Measurements from ENCODE around the gene OR2T34.
"Not testable (repeated sequence)": the region's sequence is repeated elsewhere in the genome, so short reads cannot be mapped to it uniquely, and the experiment has no call there.

OR2T34 gene

DNA sequence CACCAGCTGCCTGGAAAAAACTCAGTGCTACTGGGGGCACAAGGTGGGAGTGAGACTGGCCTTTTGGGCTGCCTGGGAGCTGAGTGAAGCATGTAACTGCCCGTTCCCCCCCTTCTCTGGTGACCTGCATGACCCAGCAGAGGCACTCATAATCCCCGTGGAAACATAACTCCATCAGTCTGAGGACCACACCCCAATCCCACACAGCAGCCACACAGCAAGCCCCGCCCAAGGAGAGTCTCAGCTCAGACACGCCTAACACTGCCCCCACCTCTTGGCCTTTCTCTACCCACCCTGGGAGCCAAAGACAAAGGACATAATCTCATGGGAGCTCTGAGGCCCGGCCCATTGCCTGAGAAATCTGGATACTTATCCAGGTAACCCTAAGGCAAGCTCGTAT, 23.5 kb downstream of the OR2T34 start:
- not testable (repeated sequence) for DNase-seq

DNA sequence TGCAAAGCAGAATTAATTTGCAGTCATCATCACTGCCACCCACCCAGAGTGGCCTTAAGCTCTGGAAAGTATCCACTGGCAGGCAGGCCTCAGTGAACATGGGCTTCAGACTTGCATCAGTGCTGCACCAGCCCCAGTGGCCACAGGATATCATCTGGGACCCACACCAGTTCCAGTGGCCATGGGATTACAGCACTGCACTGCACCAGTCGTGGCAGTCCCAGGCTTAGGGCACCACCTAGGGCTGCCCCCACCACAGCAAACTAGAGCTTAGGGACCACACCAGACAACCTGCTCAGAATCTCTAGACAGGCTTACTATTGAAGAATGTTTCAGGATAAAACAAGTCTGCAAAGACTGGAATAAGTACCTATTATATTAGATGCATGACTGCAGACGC, 27.2 kb downstream of the OR2T34 start:
- DNase-seq, result not testable (repeated sequence)

DNA sequence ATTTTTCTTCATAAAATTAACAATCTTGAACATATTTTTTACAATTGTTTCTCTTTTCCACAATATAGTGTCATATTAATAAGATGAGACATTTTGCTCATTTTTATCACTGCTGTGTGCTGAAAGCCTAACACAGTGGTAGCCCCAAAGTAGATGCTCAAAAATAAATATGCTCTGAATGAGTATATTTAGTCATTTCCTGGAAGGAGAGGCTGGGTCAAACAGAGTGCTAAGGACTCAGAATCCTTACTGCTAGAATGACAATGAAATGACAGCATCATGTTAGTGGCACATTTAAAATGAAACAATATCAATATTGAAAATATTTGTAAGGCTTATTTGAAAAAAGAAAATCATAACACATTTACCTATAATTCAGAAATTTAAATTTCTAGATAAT, 37.1 kb downstream of the OR2T34 start:
- not testable (repeated sequence) for DNase-seq
